Stimulated activated CD4-positive, alpha-beta T cell treated with anti-CD3 and anti-CD28 coated beads, Interleukin-12 subunit alpha, Interleukin-12 subunit beta, amount 100 ng/mL, for 4 hours (primary cell): Measurements from ENCODE around the gene KAT6B.

Experiments used
- DNase-seq: peaks from one replicate; pipeline ENCODE4 v3.0.0-alpha.2; 2020

The KAT6B gene

DNA sequence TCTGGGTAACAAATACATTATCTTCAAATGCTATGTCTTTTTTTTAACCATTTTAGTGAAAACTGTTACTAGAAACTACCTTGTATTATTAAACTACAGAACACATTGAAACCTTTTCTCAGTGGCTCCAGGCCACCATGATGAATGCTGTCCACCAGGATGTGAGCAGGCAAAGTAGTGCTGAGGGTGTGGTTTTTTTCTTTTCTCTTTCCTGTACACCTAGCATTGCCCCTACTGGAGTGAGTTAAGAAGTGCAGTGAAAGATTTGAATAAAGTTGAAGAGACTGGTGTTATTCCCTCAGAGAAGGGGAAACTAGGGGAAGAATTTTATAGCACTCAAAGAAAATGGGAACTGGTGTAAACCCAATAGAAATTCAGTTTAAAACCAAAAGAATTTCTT, 165.0 kb downstream of the KAT6B start:
- no peak for DNase-seq

DNA sequence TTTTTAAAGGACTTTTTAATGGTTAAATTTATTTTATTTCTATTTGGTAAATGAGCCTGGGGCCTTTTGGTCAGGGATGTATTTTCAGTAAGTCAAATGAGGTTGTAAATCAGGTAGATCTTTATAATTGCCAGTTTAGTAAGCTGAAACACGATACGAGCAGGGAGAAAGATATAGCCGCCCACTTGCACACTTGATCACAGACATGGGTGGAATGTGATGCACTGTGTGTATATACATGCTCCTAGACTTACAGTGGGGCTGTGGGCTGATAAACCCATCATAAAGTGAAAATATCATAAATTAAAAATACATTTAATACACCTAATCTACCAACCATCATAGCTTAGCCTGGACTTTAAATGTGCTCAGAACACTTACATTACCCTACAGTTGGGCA, 165.7 kb downstream of the KAT6B start:
- DNase-seq, result no peak

DNA sequence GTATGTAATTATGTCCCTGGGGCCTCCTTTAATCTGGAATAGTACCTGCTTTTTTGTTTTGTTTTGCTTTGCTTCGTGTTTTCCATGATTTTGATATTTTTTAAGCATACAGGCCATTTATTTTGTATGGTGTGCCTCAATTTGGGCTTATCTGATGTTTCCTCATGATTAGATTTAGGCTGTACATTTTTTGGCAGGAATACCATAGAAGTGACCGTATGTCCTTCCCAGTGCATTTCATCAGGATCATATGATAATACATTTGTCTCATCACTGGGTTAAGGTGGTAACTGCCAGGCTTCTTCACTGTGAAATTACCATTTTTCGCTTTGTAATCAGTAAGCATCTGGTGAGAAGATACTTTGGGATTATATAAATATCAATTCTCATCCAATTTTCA, 167.2 kb downstream of the KAT6B start:
- no peak for DNase-seq

DNA sequence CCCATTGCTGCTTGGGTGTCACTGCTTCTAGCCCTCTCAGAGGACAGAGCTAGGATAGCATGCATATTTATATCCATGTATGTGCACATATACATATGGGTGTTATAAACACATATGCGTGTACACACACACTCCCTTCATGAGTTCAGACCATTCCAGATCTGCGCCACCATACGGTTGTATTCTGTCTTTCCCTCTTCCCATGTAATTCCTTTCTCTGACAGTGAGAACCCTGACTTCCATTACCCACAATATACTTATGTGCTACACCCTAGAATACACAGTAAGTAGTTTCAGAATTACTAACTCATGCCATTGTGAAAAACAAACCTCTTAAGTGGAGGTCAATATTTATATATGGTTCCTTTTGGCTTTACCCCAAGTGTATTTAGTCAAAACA, 168.5 kb downstream of the KAT6B start:
- no peak for DNase-seq

DNA sequence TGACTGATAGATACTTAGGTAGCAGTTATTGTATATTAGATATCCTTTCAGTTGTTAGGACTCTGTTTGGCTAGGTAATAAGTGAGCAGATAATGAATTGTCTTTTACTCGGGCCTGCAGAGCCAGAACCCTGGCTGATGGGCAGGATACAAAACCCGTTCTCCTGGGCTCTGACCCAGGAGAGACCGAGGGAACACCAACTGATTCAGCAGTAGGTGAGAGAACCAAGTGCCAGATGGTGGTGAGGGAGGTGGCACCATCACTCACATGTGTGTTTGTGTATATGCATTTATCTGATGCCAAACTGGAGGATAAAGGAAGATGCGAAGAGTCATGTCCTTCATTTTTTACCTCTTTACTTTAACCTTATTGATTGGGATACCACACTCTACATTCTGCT, 169.4 kb downstream of the KAT6B start:
- no peak for DNase-seq

DNA sequence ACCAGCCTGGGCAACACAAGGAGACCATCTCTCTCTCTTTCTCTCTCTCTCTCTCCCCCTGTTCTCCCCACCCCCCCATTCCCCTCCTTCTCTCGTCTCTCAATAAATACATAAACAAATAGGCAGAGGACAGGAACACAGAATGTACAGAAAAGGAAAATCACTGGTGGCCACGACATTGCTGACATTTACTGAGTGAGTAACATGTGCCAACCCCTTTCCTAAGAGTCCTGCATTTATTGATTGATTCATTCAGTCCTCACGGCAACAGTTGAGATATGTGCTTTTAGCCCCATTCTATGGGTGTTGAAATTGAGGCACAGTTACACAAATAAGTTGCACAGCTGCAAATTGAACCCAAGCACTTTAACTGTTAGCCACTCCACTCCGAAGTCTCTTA, 170.8 kb downstream of the KAT6B start:
- DNase-seq, result no peak

DNA sequence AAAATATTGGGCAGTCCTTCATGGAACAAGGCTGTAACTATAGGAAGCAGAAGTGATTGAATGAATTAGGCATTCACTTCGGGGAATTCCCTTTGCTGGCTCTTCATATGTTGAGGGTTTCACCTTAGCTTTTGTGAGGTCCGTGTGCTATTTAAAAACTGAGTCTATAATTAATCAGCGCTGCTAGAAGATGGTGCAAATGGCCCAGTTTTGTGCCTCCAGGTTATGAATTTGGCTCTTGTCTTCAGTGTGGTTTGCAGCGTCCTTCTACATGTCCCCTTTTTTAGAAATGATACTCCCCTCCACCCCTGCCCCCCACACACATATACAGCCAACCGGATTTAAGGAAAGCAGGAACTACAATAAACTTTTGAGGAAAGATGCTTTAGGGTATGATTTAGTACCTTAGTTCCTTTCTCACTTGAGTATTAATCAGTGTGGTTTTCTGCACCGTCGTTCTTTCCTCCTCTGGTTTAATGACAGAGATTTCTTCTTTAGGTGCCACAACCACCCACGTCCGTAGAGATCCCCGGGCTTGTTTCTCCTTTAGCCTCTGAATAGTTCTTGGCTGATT, 174.4 kb downstream of the KAT6B start:
- no peak for DNase-seq

DNA sequence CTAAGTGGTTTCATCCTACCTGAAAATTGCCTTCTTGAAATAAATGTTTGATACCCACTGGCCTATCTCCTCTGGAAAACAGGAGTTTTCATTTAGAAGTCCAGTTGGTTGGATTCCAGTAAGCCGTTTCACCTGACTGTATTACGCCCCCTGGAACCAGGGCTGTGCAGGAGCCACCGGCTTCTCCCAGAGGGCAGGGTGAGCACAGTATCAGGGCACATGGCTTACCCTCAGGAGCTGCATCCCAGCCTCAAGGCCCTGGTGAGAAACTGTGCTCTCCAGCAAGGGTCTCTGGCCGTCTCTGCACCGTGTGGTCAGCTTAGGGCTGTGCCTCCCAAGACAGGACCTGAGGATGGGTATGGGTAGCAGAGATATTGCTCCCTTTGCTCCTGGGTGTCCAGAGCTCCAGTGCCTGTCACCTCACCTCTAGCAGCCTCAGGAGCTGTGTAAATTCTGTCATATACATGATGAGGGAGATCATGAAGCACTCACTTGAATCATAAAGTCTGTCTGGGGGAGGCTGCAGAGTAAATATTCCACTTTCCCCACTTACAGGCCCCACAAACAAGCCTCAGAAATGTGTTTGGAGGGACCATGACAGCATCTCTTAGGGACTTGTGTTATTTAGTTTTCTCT, 175.4 kb downstream of the KAT6B start:
- no peak for DNase-seq

DNA sequence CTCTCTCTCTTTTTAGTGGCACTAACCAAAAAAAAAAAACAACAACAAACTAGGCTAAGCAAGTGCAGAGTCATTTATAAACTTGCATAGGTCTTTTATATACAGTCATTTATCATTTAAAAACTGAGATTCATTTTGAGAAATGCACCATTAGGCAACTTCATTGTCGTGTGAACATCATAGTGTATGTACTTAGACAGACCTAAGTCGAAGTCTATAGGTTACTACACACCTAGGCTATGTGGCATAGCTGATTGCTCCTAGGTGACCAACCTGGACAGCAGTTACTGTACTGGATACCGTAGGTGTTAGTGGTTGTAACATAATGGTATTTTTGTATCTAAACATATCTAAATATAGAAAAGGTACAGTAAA, 175.9 kb downstream of the KAT6B start:
- no peak for DNase-seq

DNA sequence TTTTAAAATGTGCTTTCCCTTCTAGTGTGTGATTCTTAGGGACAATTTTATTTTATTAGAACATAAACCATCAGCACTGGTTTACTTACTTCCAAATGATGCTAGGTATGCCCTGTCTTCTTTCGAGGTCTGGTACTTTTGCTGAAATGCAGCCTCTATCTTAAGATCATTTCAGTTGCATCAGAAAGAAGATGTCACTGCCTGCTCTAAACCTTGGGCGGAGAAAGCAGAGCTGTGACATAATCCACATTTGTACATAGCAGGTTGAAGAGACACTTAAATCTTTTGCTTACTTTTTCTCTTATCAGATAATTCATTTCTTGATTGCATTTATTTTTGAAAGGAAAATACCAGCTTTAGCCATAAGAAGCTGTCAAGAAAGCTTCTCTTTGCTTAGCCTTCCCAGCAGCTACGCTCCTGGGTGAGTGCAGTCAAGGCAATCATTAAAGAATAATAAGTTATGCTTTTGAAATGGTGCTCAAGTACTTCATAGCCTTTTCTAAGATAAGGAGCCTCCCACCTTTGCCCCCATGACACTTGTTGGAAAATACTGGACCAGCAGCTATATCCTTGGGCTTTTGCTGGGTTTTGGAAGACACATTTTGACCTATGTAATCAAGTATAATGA, 176.7 kb downstream of the KAT6B start:
- DNase-seq, result no peak

DNA sequence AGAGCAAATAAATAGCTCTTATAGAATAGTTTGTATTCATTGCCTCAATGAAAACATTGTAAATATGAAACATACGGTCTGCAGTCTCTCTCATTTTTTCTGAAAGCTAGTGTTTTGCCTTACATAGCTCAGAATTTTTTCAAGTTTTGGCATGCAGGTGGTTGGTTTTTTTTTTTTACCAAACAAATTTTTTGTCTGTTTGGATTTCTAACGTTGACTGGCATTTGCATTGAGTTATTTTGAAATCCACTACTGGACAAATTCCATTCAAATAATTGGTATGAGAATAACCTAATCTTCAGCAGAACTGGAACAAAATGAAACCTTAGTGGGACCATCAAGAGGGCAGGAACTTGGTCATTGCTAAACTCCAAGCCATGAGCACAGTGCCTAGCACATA, 177.5 kb downstream of the KAT6B start:
- no peak for DNase-seq

DNA sequence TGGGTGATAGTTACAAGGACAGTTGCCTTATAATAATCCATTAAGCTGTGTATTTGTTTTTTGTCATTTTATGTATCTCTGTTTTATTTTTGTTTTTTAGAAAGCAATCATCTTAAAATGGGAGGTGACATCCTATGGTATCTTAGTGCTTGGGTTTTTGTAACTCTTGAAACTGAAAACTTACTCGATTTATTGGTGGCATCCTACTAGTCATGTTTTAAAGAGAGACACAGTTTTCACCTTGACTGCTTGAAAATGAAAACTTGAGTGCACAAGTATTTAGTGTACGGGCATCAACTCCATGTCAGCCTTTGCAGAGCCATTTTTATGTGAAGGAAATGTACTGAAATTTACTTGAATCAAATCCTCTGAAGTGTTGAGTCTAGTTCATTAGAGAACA, 181.2 kb downstream of the KAT6B start:
- no peak for DNase-seq

DNA sequence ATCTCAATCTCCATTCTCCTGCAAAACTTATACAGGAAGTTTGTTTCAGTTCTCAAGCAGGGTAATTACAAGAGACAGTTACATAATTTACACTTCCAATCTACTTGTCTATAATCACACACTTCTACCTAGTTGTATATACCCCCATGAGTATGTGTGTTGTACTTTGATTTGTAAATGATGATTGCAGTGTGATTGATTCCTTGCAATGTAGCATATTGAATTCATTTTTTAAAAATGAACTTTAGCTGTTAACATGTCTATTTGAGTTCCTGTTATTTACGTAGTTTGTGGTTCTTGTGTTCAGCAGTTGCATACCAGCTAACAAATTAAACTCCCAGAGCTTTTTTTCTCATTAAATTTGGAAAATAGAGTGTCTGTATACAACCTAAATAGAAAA, 182.6 kb downstream of the KAT6B start:
- DNase-seq, result no peak

DNA sequence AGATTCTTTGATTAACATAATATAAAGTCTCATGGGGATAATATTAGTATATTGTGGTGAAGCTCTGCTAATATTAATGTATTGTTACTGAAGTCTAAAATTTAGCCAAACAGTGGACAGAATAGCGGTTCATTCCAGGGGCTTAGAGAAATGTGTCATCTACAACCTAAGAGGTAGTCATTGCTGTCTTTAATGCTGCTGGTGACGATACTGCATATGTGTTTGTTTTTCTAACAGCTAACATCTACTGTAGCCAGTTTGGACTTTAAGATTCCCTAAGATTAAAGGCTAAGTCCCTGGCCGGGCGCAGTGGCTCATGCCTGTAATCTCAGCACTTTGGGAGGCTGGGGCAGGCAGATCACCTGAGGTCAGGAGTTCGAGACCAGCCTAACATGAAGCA, 183.0 kb downstream of the KAT6B start:
- DNase-seq, result no peak

DNA sequence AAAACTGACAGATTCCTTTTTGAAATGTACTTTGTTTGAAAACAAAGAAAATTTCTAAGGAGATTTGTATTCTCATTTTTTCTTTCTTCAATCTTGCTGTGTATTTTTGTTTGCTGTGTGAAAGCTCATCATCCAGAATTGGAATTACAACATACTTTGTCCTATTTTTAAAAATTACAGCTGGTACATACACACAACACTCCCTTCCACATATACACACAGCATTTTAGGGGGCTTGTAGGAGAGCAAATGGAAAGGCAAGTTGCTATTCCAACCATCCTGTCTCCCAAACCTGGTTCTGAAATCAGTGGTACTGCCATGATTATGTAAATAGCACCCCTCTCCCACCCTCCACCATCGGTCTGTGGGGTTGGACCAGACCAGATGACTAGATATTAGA, 184.0 kb downstream of the KAT6B start:
- DNase-seq, result no peak

DNA sequence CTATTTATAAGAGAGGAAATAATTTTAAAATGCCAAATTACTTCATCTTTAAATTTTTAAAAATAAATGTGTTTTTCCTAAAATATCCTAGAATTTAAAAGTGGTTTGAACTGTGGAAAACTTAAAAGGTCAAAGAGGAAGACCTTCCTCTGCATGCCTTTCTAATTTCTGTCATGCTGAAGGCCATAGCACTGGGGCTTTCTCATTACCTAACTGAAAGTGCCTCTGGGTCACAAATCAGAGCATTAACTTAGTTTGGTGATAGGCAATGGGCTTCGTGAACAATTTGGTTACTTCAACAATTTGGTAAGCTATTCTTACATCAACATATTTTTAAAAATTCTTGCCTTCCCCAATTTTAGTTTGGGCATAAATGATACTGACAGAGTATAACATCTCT, 184.8 kb downstream of the KAT6B start:
- no peak for DNase-seq

DNA sequence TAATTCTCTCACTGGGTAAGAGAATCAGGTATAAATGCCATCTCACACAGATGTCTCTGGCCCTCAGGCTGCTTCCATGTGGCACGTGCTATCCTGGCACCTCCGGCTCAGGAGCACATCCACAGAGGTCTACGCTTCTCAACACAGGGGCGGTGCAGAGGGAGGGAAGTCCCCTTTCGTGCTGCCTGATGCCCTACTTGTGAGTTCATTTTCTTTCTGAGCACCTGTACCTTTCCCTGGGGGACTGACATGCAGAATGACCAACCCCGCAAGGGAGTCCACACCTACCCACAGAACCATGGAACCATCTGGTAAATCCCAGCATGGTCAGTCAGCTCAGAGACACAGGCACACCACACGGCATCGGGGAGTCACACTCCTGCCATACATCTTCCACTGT, 186.1 kb downstream of the KAT6B start:
- no peak for DNase-seq

DNA sequence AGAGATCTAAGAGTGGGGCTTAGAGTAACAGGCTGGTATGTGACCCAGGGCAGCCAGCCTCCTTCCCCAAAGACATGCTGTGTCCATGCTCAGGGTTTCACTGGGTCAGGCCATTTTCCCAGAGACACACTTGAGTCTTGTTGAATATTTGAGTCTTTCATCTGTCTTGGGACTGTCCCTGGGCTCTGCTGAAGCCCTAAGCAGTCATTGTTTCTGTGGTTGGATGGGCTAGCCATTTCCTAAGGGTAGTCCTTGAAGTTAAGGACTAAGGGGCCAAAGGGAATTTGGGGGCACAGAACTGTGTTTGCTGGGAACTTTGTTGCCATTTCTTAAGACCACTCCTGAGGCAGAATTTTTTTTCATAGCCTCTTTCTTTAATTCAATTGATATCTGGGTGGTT, 186.6 kb downstream of the KAT6B start:
- no peak for DNase-seq

DNA sequence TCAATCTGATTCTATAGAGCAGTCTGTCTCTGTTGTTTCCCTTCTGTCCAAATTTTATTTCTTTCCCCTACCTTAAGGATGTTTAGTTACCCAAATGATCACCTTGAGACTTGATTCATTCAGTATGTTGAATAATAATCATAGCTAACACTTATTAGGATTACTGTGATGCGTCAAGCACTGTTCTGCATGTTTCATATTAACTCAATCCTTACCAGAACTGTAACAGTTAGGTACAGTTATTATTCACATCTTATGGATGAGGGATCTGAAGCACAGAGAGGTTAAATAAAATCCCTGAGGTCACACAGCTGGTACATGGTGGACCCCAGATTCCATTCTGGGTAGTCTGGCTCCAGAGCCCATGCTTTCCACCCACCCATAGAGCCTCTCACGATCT, 187.1 kb downstream of the KAT6B start:
- no peak for DNase-seq

DNA sequence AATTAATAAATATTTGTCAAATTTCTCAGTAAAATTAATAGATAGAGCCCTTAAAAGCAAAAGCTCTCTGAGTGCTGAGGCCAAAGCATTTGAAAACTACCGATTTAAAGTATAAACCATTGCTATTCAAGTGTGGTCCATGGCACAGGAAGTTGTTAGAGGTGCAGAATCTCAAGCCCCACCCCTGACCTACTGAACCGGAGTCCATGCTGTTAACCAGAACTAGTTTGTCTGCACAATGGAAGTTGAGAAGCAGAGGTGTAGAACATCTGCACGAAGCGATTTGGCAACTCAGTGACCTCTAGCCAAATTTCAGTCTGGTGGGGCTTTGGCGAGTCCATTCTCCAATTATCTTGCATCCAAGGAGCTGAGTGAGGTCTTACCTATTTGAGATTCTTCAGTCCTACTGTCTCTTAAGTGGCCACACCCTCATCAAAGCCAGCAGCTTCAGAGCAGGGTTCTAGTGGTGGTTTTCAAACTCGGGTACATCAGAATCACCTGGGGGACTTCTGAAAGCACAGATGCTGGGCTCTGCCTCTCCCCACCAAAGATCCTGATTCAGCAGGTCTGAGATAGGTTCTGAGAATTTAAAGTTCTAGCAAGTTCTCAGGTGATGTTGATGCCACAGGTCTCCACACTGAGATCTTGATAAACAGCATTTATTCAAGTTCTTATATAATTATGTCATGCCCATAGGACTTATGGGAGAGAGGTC, 188.3 kb downstream of the KAT6B start:
- DNase-seq, result no peak

DNA sequence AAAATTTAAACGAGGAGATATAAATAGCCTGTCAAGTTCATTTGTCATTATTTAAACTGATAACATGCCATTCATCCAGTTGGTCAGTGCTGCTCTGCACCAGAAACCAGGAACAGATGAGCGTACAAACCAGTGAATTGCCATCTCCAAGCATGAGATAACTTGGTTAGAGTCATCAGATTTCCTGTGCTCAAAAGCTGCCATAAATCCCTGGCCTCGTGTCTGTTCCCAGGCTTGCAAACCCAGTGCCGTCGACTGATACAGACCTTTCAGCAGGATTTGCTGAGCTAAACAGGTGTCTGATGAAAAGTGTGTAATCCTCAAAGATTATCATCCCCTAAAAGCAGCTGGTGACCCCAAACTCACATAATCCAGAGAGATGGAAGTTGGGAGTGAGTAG, 189.0 kb downstream of the KAT6B start:
- no peak for DNase-seq

DNA sequence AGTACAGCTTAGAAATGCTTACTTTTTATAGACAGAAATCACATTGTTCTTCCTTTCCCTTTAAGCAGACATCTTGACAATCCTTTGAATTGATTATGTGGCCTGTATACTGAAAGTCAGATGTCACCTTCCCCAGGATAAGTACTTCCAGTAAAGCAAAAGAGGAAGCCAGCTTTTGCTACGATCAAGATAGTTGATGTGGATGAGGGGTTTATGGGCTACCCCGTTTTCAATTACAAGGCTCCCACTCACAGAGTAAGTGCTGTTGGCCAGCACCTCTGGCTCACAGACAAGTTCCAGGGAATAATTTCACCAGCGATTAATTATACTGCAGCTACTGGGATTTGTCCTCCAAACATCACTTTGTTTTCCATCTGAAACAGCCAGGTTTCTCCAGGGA, 189.9 kb downstream of the KAT6B start:
- DNase-seq, result no peak

DNA sequence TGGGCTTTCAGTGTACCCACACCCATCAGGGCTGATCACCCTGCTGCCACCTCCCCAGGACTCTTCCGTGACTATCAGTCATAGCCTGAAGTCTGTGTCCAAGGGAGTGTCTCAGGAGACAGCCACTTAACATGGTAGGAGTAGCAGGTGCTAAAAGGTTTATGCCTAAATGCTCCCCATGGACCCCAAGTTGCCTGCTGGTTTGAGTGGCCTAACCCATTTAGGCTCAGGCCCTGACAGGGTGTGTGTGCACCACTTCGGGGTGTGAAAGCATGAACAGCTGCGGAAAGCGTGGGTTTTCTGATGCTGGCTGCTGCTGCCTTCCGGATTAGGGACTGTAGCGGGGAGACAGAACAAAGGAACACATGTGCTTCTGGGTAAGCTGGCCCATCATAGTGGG, 191.9 kb downstream of the KAT6B start:
- DNase-seq, result no peak

DNA sequence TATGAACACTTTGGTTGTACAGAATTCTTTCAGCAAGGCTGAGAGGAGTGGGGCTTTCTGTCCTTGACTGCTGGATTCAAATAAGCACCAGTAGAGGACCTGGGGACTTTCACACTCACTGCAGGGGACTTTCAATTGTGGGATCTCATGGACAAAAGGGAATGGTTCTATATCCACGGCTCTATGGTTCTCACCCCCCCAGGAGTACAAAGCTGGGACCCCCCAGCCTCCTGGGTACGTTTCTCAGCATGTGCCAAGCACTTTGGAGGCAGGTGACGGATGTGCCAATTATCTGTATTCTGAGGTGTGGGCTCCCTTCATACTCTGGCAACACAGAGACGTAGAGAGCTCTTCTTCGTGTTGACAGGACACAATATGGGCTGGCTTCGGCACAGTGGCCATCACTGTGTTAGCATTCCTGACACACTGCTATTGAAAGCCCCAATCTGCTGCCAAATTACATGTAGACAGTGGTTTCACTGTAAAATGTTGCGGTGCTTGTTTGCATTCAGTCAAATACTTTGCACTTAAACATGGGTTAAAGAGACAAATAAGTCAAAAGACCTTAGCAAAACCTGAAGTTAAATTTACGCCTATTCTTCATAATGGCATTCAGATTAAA, 192.4 kb downstream of the KAT6B start:
- DNase-seq, result no peak
